Epithelial cell of umbilical artery (primary cell): ENCODE measurements around the gene MCU. TPM values are rescaled to one million over a fixed set of nuclear protein-coding genes. Genes with fewer than 3 reads are reported as not detected.

Experiments used
- total RNA-seq: library from RNA; depleted of rRNA; stranded (reverse); fragments of >200 nt; gene quantifications from 2 replicates; pipeline ENCODE4 v1.2.3, GENCODE V29; 2014

The MCU gene, protein sequence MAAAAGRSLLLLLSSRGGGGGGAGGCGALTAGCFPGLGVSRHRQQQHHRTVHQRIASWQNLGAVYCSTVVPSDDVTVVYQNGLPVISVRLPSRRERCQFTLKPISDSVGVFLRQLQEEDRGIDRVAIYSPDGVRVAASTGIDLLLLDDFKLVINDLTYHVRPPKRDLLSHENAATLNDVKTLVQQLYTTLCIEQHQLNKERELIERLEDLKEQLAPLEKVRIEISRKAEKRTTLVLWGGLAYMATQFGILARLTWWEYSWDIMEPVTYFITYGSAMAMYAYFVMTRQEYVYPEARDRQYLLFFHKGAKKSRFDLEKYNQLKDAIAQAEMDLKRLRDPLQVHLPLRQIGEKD
- 22.9 and 24.0 TPM in 2 replicates for total RNA-seq

DNA sequence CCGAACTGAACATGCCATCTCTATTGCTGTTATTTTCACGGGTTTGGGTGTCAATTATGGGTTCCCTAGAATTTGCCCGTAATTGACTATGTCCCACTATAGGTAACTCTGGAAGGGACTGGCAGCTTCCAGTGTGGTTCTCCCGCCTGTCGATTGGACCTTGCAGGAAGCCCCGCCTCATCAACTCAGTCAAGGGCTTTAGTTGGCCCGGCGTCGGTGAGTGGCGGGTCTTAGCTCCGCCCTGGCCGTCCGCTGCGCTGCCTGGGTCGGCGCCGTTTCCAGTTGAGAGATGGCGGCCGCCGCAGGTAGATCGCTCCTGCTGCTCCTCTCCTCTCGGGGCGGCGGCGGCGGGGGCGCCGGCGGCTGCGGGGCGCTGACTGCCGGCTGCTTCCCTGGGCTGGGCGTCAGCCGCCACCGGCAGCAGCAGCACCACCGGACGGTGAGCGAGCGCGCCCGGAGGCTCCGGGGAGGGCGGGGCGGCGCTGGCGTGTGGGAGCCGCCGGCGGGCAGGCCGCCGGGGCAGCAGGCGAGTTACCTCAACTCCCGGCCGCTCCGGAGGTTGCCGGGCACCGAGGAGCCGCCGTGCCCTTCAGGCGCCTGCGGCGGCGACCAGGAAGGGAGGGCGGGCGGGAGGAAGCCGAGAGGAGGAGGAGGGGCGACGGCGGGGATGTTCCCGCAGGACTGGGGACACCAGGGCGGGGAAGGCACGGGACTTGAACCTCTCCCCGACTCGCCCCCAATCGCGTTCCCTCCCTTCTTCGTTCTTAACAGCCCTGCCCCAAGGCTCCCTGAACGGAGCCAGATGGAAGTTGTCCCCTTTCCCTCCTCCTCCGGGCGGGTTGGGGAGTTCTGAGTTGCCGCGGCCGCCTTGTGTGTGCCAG, at the start of gene MCU:
TSS of gene MCU (plus strand) at position 281 of the 881 bp plus-strand sequence. CDS start at position 290, 9 bp downstream.

DNA sequence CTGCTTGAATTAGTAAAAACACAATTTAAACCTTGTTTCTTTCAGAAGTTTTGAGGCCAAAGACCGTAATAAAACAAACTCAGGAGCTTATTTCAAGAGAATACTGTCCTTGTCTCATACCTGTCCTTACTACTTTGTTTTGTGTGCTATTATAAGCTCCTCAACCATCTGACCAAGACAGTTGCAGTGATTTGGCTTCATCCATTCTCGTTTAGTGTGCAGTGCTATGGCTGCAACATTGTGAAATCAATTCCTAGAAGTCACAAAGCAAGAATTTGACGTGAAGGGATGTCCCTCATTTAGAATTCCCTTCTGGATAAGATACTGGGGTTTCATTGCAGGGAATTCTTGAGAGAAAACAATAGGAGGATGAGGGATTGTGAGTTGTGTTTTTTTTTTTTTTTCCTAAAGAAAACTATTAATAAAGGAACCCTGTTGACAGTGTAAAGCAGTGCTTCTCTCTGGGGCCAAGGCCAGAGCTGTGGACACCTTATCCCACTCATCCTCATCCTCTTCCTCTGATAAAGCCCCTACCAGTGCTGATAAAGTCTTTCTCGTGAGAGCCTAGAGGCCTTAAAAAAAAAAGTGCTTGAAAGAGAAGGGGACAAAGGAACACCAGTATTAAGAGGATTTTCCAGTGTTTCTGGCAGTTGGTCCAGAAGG, 201.3 kb downstream of the MCU start, which contains the start of gene OIT3:
TSS of gene OIT3 (plus strand) at position 604 of the 663 bp plus-strand sequence. CDS start 60 bp downstream, outside the sequence.

Other genes with a start within 250 kb of the MCU start
- 25.7 and 40.0 TPM in 2 replicates for gene MICU1, start 66.1 kb upstream of the MCU start, total RNA-seq
- not detected in 2 replicates for gene OIT3, start 201.6 kb downstream of the MCU start, total RNA-seq